A204.1 (cell line): ENCODE measurements around the gene SSH3.

ENCODE experiments used
- FAIRE-seq: peaks from 2 replicates; lab custom pipeline; 2012; peaks lifted over from hg19 to GRCh38; lab: Jason Lieb, UNC

SSH3 gene

GRCh38 chr11:67293090-67293489 lies 10.2 kb upstream of the SSH3 start:
- no peak for FAIRE-seq

GRCh38 chr11:67295846-67296245 lies 7.5 kb upstream of the SSH3 start:
- FAIRE-seq: no peak

GRCh38 chr11:67298786-67299185 lies 4.5 kb upstream of the SSH3 start:
- FAIRE-seq: no peak

- FAIRE-seq: no peak
These were observed 3.7 kb upstream of the SSH3 start for GRCh38 chr11:67299471-67300191.

- FAIRE-seq: no peak
These were observed 3.0 kb upstream of the SSH3 start for GRCh38 chr11:67300256-67300755.

- FAIRE-seq: no peak
These were observed 2.5 kb upstream of the SSH3 start for GRCh38 chr11:67300756-67301312.

GRCh38 chr11:67301313-67301921 lies 1.9 kb upstream of the SSH3 start:
- no peak for FAIRE-seq

GRCh38 chr11:67301951-67302516 lies 1.3 kb upstream of the SSH3 start:
- FAIRE-seq: no peak

- no peak for FAIRE-seq
These were observed 679 bp upstream of the SSH3 start for GRCh38 chr11:67302571-67303131.

GRCh38 chr11:67303835-67304411 lies 593 bp downstream of the SSH3 start:
- FAIRE-seq: no peak

GRCh38 chr11:67304511-67305113 lies 1.3 kb downstream of the SSH3 start:
- FAIRE-seq: no peak

- FAIRE-seq: no peak
These were observed 3.6 kb downstream of the SSH3 start for GRCh38 chr11:67306769-67307544.

GRCh38 chr11:67307545-67308001 lies 4.2 kb downstream of the SSH3 start:
- FAIRE-seq: no peak

- no peak for FAIRE-seq
These were observed 4.9 kb downstream of the SSH3 start for GRCh38 chr11:67308031-67308866.

- FAIRE-seq: no peak
These were observed 5.8 kb downstream of the SSH3 start for GRCh38 chr11:67309166-67309565.

GRCh38 chr11:67309661-67310061 lies 6.3 kb downstream of the SSH3 start:
- no peak for FAIRE-seq

- FAIRE-seq: no peak
These were observed 7.1 kb downstream of the SSH3 start for GRCh38 chr11:67310246-67311050.

GRCh38 chr11:67311051-67311555 lies 7.8 kb downstream of the SSH3 start:
- no peak for FAIRE-seq

- FAIRE-seq: no peak
These were observed 8.3 kb downstream of the SSH3 start for GRCh38 chr11:67311556-67312082.
